Measurements from ENCODE around the gene PBX2.
"Not testable (repeated sequence)": the region's sequence is repeated elsewhere in the genome, so short reads cannot be mapped to it uniquely, and the experiment has no call there.

The PBX2 gene

DNA sequence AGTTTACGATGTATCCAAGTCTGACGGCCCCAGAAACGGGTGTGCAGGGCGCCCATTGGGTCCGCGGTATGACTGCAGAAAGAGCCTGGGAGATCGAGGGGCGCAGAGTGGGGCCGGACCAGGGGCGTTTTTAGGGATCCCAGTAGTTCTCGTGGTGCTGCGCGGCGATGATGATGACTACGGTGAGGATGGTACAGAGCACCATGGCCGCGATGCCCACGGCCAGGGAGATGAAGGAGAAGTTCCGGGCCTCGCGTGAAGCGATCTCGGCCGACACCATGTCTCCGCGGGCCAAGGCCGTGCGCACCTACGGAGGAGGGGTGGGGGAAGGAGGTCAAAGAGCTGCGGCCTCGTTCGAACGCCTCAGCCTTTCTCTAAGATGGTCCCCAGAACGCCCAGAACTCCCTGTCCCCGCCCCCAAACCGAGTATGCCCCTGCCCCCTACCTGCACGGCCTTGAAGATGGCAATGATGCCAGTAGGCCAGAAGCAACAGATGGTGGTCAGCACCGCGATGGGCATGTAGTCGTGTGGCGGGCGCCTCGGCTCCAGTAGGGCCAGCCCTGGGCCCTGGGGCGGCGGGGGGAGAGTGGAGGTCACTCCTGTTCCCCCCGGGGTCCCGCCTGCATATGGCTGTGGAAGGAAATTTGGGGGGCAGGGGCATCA lies 40.8 kb downstream of the PBX2 start:
- no peak for DNase-seq

DNA sequence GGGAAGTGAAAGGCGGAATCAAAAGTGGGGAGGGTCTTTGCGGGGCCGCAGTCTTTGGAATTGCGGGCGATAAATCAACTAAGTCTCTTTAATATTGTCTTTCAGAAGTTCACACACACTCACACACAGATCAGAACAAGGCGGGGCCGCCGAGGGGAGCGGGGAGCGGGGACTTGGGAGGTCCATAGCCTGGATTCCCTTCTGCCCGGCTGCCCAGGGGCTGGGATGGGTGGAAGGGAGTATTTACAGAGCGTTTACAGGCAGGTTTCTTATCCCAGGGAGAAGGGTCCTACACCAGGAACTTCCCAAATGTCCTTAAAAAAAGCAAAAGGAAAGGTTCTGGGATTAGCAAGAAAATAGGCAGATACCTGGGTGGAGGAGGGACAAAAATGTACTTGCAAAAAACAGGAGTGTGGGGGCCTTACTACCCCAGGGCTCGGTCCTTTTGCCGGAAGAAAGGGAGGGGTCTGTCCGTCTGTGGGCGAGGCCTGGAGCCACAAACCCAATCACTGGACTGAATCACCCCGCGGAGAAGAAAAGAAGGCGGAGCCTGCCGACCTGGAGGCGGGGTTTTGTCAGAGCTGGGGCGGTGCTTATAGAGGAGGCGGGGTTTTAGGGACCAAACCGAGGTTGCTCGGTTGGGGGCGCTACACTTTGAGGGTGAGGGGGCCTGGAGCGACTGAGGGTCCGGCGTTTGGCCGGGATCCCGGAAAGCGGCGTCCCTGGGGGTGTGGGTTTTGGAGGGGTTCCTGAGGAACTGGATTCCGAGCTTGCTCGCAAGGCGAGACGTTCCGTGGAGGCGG lies 41.5 kb downstream of the PBX2 start:
- peak; percentile 82 to 87 (median 82) for DNase-seq

DNA sequence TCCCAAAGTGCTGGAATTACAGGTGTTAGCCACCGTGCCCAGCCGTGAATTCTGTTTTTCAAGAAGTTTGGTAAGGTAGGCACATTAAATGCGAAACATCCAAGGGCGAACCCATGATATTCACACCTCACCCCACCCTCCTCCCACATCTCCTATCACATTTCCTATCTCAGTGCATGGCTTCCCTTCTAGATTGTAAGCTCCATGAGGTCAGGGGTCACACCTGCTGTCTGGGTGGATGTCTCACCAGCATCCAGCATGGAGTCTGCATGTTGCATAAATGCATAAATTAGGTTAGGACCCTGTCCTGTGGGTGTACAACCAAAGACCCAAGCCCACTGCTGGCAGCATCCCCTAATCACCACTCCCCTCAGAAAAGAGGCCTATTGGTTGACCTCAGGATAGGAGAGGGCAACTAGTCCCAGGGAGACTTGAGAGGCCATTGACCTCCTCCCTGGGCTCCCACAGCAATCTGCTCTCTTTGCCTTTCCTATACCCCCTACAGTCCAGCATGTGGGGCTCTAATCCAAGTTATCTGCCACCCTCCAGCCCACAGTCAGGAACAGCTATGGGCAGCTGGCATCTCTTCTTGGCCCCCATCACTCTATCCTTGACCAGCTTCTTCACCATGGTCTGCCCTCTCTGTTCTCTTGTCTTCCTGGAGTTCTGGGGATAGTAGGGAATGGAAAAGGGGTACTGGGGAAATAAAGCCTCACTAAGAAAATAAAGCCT lies 42.4 kb downstream of the PBX2 start:
- DNase-seq = peak in 1 of 4 experiments; percentile 21

GRCh38 chr6:32146687-32147086 lies 43.3 kb downstream of the PBX2 start:
- no peak for DNase-seq

- no peak for DNase-seq
Observed at GRCh38 chr6:32146287-32146686, 43.7 kb downstream of the PBX2 start.

DNA sequence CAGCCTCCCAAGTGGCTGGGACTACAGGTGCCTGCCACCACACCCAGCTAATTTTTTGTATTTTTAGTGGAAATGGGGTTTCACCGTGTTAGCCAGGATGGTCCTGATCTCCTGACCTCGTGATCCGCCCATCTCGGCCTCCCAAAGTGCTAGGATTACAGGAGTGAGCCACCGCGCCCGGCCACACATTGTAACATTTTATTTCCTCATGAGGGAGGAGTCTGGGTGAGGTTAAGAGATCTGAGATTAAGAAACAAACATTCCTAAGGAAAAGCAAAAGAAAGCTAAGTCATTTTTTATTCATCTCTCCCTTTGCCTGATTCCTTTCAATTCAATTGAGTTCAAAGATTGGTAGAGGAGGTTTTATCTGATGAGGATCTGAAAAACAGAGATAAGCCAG lies 45.8 kb downstream of the PBX2 start:
- DNase-seq = not testable (repeated sequence)

DNA sequence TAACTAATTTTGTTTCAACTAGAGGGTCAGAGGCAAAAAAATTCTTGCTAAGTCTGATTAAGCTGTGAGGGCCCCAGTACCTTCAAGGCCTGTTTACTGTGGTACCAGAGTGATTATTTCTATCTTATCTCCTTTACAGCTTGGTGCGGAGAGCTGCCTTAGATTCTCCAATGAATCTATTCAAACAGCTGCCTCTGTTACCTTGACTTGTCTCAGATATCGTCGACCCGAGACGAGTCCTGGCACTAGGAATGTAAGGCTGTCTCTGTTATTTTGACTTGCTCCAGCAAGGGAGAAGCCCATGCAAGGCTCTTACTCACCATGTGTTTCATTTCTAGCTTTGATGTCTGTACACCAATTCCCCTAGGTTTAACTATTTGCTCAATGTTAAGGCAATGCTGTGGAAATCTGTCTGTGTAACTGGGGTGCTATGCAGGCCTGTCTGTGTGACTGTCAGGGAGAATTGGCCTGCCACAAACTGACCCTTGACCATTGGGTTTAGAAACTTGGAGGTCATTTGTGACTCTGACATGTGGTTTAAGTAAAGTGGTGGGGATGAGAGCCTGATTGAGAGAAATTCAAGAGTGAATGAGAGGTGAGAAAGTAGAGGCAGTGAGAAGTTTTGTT lies 49.5 kb downstream of the PBX2 start:
- no peak for DNase-seq

DNA sequence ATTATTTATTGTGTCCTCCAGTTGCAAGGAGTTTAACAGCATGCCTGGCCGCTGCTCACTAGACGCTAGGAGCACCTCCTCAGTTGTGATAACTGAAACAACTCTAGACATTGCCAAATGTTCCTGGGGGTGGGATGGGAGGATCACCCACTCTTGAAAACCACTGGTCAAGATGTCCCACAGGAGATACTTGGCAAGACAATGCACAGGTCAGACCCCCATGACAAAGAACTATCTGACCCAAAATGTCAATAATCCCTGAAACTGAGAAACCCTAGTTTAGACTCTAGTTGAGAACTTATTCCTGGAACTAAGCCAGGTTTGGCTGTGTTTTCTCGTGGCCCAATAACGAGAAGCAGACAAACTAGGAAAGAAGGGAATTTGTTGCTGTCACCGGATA lies 50.4 kb downstream of the PBX2 start:
- no peak for DNase-seq

DNA sequence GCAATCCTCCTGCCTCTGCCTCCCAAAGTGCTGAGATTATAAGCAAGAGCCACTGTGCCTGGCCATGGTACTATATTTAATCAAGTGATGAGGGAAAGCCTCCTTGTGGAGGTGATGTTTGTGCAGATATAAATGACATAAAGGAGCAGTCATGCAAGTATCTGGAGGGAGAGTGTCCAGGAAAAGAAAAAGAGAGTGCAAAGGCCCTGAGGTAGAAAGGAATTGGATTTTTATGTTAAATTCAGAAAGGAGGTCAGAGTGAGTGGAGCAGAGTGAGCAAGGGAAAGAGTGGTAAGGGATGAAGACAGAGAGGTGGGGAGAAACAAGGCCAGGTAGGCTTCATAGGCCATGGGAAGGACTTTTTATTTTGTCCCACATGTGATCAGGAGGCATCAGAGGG lies 52.5 kb downstream of the PBX2 start:
- DNase-seq = no peak

Measured in suppressor macrophage (primary cell).